ENCODE data around the gene CRIP2.

The CRIP2 gene

GRCh38 chr14:105456736-105457617 lies 17.6 kb upstream of the CRIP2 start:
- TF ChIP-seq YY1 (IDR thresholded peaks at IDR 0.05; ENCODE audit: insufficient read depth, insufficient read length) (no peak), SUZ12 (IDR thresholded peaks at IDR 0.05; ENCODE audit: extremely low read depth, insufficient read depth, insufficient read length) (no peak), ZNF274 (IDR thresholded peaks at IDR 0.05; ENCODE audit: low read depth, low read length) (no peak)
- H3K4me1 ChIP-seq (ENCODE audit: insufficient read depth, insufficient read length) = no peaks in the 10 kb centered on the region
- H3K4me3 ChIP-seq (ENCODE audit: insufficient read length, low read depth) = no peak overlapping the region
- H3K36me3 ChIP-seq (ENCODE audit: insufficient read depth, insufficient read length, low read length) = peaks cover 68% of the 10 kb centered on the region
- H3K27me3 ChIP-seq (ENCODE audit: insufficient read depth, insufficient read length) = no peaks in the 10 kb centered on the region
- H3K9me3 ChIP-seq (ENCODE audit: insufficient read depth, low read length) = no peaks in the 10 kb centered on the region
- no peak overlapping the region for H3K9ac ChIP-seq (ENCODE audit: insufficient read length, low read depth)
- DNase-seq (ENCODE audit: low read depth, low spot score) = no peak

- Histone ChIP-seq H3K9ac (ENCODE audit: insufficient read length, low read depth) (no peak overlapping the region), H3K9me3 (ENCODE audit: insufficient read depth, low read length) (no peaks in the 10 kb centered on the region), H3K4me1 (ENCODE audit: insufficient read depth, insufficient read length) (peaks cover 1% of the 10 kb centered on the region), H3K4me3 (ENCODE audit: insufficient read length, low read depth) (no peak overlapping the region), H3K36me3 (ENCODE audit: insufficient read depth, insufficient read length, low read length) (peaks cover 61% of the 10 kb centered on the region), H3K27me3 (ENCODE audit: insufficient read depth, insufficient read length) (no peaks in the 10 kb centered on the region)
- no peak for DNase-seq (ENCODE audit: low read depth, low spot score)
- no peak for TF ChIP-seq SUZ12 (IDR thresholded peaks at IDR 0.05; ENCODE audit: extremely low read depth, insufficient read depth, insufficient read length)
- no peak for TF ChIP-seq YY1 (IDR thresholded peaks at IDR 0.05; ENCODE audit: insufficient read depth, insufficient read length)
- TF ChIP-seq ZNF274 (IDR thresholded peaks at IDR 0.05; ENCODE audit: low read depth, low read length) = no peak
These were observed 16.6 kb upstream of the CRIP2 start for GRCh38 chr14:105458010-105458409.

- DNase-seq (ENCODE audit: low read depth, low spot score) = no peak
- peaks cover 62% of the 10 kb centered on the region for H3K36me3 ChIP-seq (ENCODE audit: insufficient read depth, insufficient read length, low read length)
- H3K9me3 ChIP-seq (ENCODE audit: insufficient read depth, low read length) = no peaks in the 10 kb centered on the region
- H3K9ac ChIP-seq (ENCODE audit: insufficient read length, low read depth) = no peak overlapping the region
- no peaks in the 10 kb centered on the region for H3K27me3 ChIP-seq (ENCODE audit: insufficient read depth, insufficient read length)
- TF ChIP-seq ZNF274 (IDR thresholded peaks at IDR 0.05; ENCODE audit: low read depth, low read length) (no peak), YY1 (IDR thresholded peaks at IDR 0.05; ENCODE audit: insufficient read depth, insufficient read length) (no peak), SUZ12 (IDR thresholded peaks at IDR 0.05; ENCODE audit: extremely low read depth, insufficient read depth, insufficient read length) (no peak)
- H3K4me3 ChIP-seq (ENCODE audit: insufficient read length, low read depth) = no peak overlapping the region
- H3K4me1 ChIP-seq (ENCODE audit: insufficient read depth, insufficient read length) = peaks cover 1% of the 10 kb centered on the region
These were observed 16.1 kb upstream of the CRIP2 start for GRCh38 chr14:105458571-105458970.

- Histone ChIP-seq H3K4me1 (ENCODE audit: insufficient read depth, insufficient read length) (peaks cover 5% of the 10 kb centered on the region), H3K9me3 (ENCODE audit: insufficient read depth, low read length) (no peaks in the 10 kb centered on the region), H3K27me3 (ENCODE audit: insufficient read depth, insufficient read length) (no peaks in the 10 kb centered on the region), H3K4me3 (ENCODE audit: insufficient read length, low read depth) (no peak overlapping the region), H3K9ac (ENCODE audit: insufficient read length, low read depth) (no peak overlapping the region), H3K36me3 (ENCODE audit: insufficient read depth, insufficient read length, low read length) (peaks cover 68% of the 10 kb centered on the region)
- TF ChIP-seq SUZ12 (IDR thresholded peaks at IDR 0.05; ENCODE audit: extremely low read depth, insufficient read depth, insufficient read length) = no peak
- no peak for DNase-seq (ENCODE audit: low read depth, low spot score)
These were observed 14.5 kb upstream of the CRIP2 start for GRCh38 chr14:105460116-105460515.

GRCh38 chr14:105460616-105461015 lies 14.0 kb upstream of the CRIP2 start:
- TF ChIP-seq ZNF274 (IDR thresholded peaks at IDR 0.05; ENCODE audit: low read depth, low read length) (no peak), YY1 (IDR thresholded peaks at IDR 0.05; ENCODE audit: insufficient read depth, insufficient read length) (no peak), SUZ12 (IDR thresholded peaks at IDR 0.05; ENCODE audit: extremely low read depth, insufficient read depth, insufficient read length) (no peak)
- Histone ChIP-seq H3K36me3 (ENCODE audit: insufficient read depth, insufficient read length, low read length) (peaks cover 66% of the 10 kb centered on the region), H3K9me3 (ENCODE audit: insufficient read depth, low read length) (no peaks in the 10 kb centered on the region), H3K4me1 (ENCODE audit: insufficient read depth, insufficient read length) (peaks cover 9% of the 10 kb centered on the region), H3K9ac (ENCODE audit: insufficient read length, low read depth) (no peak overlapping the region), H3K27me3 (ENCODE audit: insufficient read depth, insufficient read length) (no peaks in the 10 kb centered on the region), H3K4me3 (ENCODE audit: insufficient read length, low read depth) (no peak overlapping the region)
- no peak for DNase-seq (ENCODE audit: low read depth, low spot score)

GRCh38 chr14:105461903-105462302 lies 12.7 kb upstream of the CRIP2 start:
- no peak overlapping the region for H3K9ac ChIP-seq (ENCODE audit: insufficient read length, low read depth)
- H3K36me3 ChIP-seq (ENCODE audit: insufficient read depth, insufficient read length, low read length) = peaks cover 64% of the 10 kb centered on the region
- no peaks in the 10 kb centered on the region for H3K9me3 ChIP-seq (ENCODE audit: insufficient read depth, low read length)
- peaks cover 12% of the 10 kb centered on the region for H3K4me1 ChIP-seq (ENCODE audit: insufficient read depth, insufficient read length)
- no peak overlapping the region for H3K4me3 ChIP-seq (ENCODE audit: insufficient read length, low read depth)
- TF ChIP-seq YY1 (IDR thresholded peaks at IDR 0.05; ENCODE audit: insufficient read depth, insufficient read length) (no peak), SUZ12 (IDR thresholded peaks at IDR 0.05; ENCODE audit: extremely low read depth, insufficient read depth, insufficient read length) (no peak), ZNF274 (IDR thresholded peaks at IDR 0.05; ENCODE audit: low read depth, low read length) (no peak)
- no peak for DNase-seq (ENCODE audit: low read depth, low spot score)
- no peaks in the 10 kb centered on the region for H3K27me3 ChIP-seq (ENCODE audit: insufficient read depth, insufficient read length)

- Histone ChIP-seq H3K9me3 (ENCODE audit: insufficient read depth, low read length) (no peaks in the 10 kb centered on the region), H3K4me1 (ENCODE audit: insufficient read depth, insufficient read length) (peaks cover 12% of the 10 kb centered on the region), H3K9ac (ENCODE audit: insufficient read length, low read depth) (no peak overlapping the region), H3K4me3 (ENCODE audit: insufficient read length, low read depth) (no peak overlapping the region), H3K36me3 (ENCODE audit: insufficient read depth, insufficient read length, low read length) (peaks cover 81% of the 10 kb centered on the region), H3K27me3 (ENCODE audit: insufficient read depth, insufficient read length) (no peaks in the 10 kb centered on the region)
- TF ChIP-seq ZNF274 (IDR thresholded peaks at IDR 0.05; ENCODE audit: low read depth, low read length) = no peak
- no peak for TF ChIP-seq YY1 (IDR thresholded peaks at IDR 0.05; ENCODE audit: insufficient read depth, insufficient read length)
- TF ChIP-seq SUZ12 (IDR thresholded peaks at IDR 0.05; ENCODE audit: extremely low read depth, insufficient read depth, insufficient read length) = no peak
- no peak for DNase-seq (ENCODE audit: low read depth, low spot score)
These were observed 10.1 kb upstream of the CRIP2 start for GRCh38 chr14:105464501-105464900.

Data from NT2/D1 (cell line).